ENCODE data around the gene KISS1. TPM values are rescaled to one million over a fixed set of nuclear protein-coding genes. Genes with fewer than 3 reads are reported as not detected.

KISS1 gene
- total RNA-seq, 1 donor from 2014 or later: 0.77 TPM

- no peak overlapping the region for H3K4me3 Mint-ChIP-seq (ENCODE audit: unreplicated experiment)
- H3K9me3 Mint-ChIP-seq (ENCODE audit: low read depth): no peaks in the 10 kb centered on the region
- TF ChIP-seq CTCF (IDR thresholded peaks at IDR 0.05): no peak
- H3K27me3 Mint-ChIP-seq (ENCODE audit: low read depth): peaks cover 22% of the 10 kb centered on the region
- no peaks in the 10 kb centered on the region for H3K4me1 Mint-ChIP-seq (ENCODE audit: low read depth)
- DNase-seq (ENCODE audit: low spot score): no peak
- no peak overlapping the region for H3K27ac Mint-ChIP-seq (ENCODE audit: unreplicated experiment)
- H3K36me3 Mint-ChIP-seq (ENCODE audit: low read depth): no peaks in the 10 kb centered on the region
Measured at GRCh38 chr1:204161609-204162493, 34.4 kb downstream of the KISS1 start.

- Mint-ChIP-seq H3K9me3 (ENCODE audit: low read depth) (no peaks in the 10 kb centered on the region), H3K4me1 (ENCODE audit: low read depth) (peaks cover under 1% of the 10 kb centered on the region), H3K27me3 (ENCODE audit: low read depth) (peaks cover 21% of the 10 kb centered on the region)
Measured at GRCh38 chr1:204157962-204158361, 38.3 kb downstream of the KISS1 start.

GRCh38 chr1:204155881-204156280 lies 40.4 kb downstream of the KISS1 start:
- peak; percentile 54 for DNase-seq (ENCODE audit: low spot score)
- Mint-ChIP-seq H3K27ac (ENCODE audit: unreplicated experiment) (no peak overlapping the region), H3K4me3 (ENCODE audit: unreplicated experiment) (no peak overlapping the region), H3K4me1 (ENCODE audit: low read depth) (peaks cover 4% of the 10 kb centered on the region), H3K27me3 (ENCODE audit: low read depth) (peaks cover 15% of the 10 kb centered on the region), H3K9me3 (ENCODE audit: low read depth) (no peaks in the 10 kb centered on the region), H3K36me3 (ENCODE audit: low read depth) (no peaks in the 10 kb centered on the region)
- no peak for TF ChIP-seq CTCF (IDR thresholded peaks at IDR 0.05)

More at GRCh38 chr1:204157962-204158361, 38.3 kb downstream of the KISS1 start:
- no peak for TF ChIP-seq CTCF (IDR thresholded peaks at IDR 0.05)
- Mint-ChIP-seq H3K27ac (ENCODE audit: unreplicated experiment) (no peak overlapping the region), H3K4me3 (ENCODE audit: unreplicated experiment) (no peak overlapping the region), H3K36me3 (ENCODE audit: low read depth) (no peaks in the 10 kb centered on the region)
- DNase-seq (ENCODE audit: low spot score): no peak

GRCh38 chr1:204154568-204155255 lies 41.6 kb downstream of the KISS1 start:
- H3K9me3 Mint-ChIP-seq (ENCODE audit: low read depth): no peaks in the 10 kb centered on the region
- TF ChIP-seq CTCF (IDR thresholded peaks at IDR 0.05): no peak
- peak; percentile 68 for DNase-seq (ENCODE audit: low spot score)
- H3K27me3 Mint-ChIP-seq (ENCODE audit: low read depth): peaks cover 9% of the 10 kb centered on the region
- no peak overlapping the region for H3K4me3 Mint-ChIP-seq (ENCODE audit: unreplicated experiment)
- peaks cover 15% of the 10 kb centered on the region for H3K4me1 Mint-ChIP-seq (ENCODE audit: low read depth)
- no peaks in the 10 kb centered on the region for H3K36me3 Mint-ChIP-seq (ENCODE audit: low read depth)
- no peak overlapping the region for H3K27ac Mint-ChIP-seq (ENCODE audit: unreplicated experiment)

GRCh38 chr1:204153667-204154066 lies 42.6 kb downstream of the KISS1 start:
- H3K4me3 Mint-ChIP-seq (ENCODE audit: unreplicated experiment): no peak overlapping the region
- H3K27ac Mint-ChIP-seq (ENCODE audit: unreplicated experiment): no peak overlapping the region
- no peak for TF ChIP-seq CTCF (IDR thresholded peaks at IDR 0.05)
- H3K36me3 Mint-ChIP-seq (ENCODE audit: low read depth): no peaks in the 10 kb centered on the region
- H3K4me1 Mint-ChIP-seq (ENCODE audit: low read depth): peaks cover 15% of the 10 kb centered on the region
- H3K27me3 Mint-ChIP-seq (ENCODE audit: low read depth): peaks cover 9% of the 10 kb centered on the region
- H3K9me3 Mint-ChIP-seq (ENCODE audit: low read depth): no peaks in the 10 kb centered on the region
- peak; percentile 50 for DNase-seq (ENCODE audit: low spot score)

Measured in chondrocyte (in vitro differentiated cells).